Activated CD8-positive, alpha-beta T cell treated with anti-CD3 and anti-CD28 coated beads, Interleukin-2, amount 10 ng/mL, durations not matched to agents 7 days and 5 days (primary cell): ENCODE measurements around the gene ATE1. TPM values are rescaled to one million over a fixed set of nuclear protein-coding genes. Genes with fewer than 3 reads are reported as not detected.
"Not testable (repeated sequence)": the region's sequence is repeated elsewhere in the genome, so short reads cannot be mapped to it uniquely, and the experiment has no call there.

Experiments used
- ATAC-seq: fragments of 150-1000 bp; cut with Tn5 transposase; one replicate; pipeline ENCODE4 v1.10.0; 2021; ENCODE audit warnings: moderate library complexity
- CTCF ChIA-PET: fragments of 350-600 bp; sonication (Branson Sonifier 250); formaldehyde crosslinking; loops from one replicate; lab custom pipeline; 2021; ENCODE audit warnings: antibody characterized with exemption; lab: Charles Lee
- POLR2A ChIA-PET: fragments of 350-600 bp; sonication (Branson Sonifier 250); formaldehyde crosslinking; loops from one replicate; lab custom pipeline; 2021; ENCODE audit warnings: antibody characterized with exemption; lab: Charles Lee
- DNase-seq: peaks from one replicate; pipeline ENCODE4 v3.0.0-alpha.2; 2020
- H3K27ac Mint-ChIP-seq: one replicate; pipeline ENCODE4 v1.8.0; 2021; ENCODE audit warnings: mild to moderate bottlenecking, mixed read lengths
- H3K27me3 Mint-ChIP-seq: one replicate; pipeline ENCODE4 v1.8.0; 2021; ENCODE audit warnings: low read depth, mixed read lengths
- H3K36me3 Mint-ChIP-seq: one replicate; pipeline ENCODE4 v1.8.0; 2021; ENCODE audit warnings: low read depth, mixed read lengths
- H3K4me1 Mint-ChIP-seq: one replicate; pipeline ENCODE4 v1.8.0; 2021; ENCODE audit warnings: low read depth, mixed read lengths
- H3K4me3 Mint-ChIP-seq: one replicate; pipeline ENCODE4 v1.8.0; 2021; ENCODE audit warnings: mild to moderate bottlenecking, mixed read lengths
- H3K9me3 Mint-ChIP-seq: one replicate; pipeline ENCODE4 v1.8.0; 2022; ENCODE audit warnings: mixed read lengths; ENCODE audit not compliant: insufficient read depth
- total RNA-seq, 2 experiments: library from RNA; stranded (reverse); gene quantifications; one replicate each; pipeline ENCODE4 v1.2.3, GENCODE V29; 2021

Gene ATE1
- 10 to 100 TPM; 20.2 to 26.0 TPM for total RNA-seq

DNA sequence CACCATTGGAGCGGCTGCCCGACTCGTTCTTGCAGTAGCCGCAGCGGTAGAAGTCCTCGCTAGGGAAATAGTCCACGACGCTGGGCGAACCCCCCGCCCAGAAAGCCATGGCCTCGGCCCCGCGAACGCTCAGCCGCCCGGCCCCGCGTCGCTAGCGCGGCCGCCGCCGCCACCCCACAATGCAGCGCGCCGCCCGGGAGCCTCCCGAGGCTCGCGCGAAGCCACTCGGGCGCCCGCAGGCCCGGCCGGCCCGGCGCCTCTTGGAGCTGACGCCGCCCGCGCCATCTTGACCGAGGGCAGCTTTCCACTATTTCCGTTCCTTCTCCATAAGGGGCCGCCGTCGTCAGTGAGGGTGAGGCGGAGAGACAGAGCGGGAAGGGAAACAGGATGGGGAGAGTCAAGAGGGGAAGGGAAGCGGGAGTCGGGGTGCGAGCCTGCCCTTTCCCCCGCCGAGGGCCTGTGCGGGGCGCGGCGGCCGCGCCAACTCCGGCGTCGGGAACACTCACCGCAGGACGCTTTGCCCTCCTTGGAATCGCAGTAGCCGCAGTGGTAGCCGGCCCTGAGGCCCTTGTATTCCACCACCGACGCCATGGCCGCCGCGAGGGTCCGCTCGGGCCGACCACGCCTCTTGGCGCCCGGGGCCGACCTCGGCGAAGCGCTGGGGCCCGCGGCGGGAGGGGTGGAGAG is at the start of gene ATE1:
Gene ATE1, minus strand, starts transcription at position 191 of the 687 bp plus-strand sequence. Its CDS starts 82 bp downstream, at position 109.
- ChIA-PET CTCF (no interaction called here), POLR2A (interaction anchor here (0.6 to 1.5 kb wide), 3 partner anchors 41 to 1077 kb away, joined by 3 to 6 read pairs (median 3); partner anchors contain the start of genes NSMCE4A and WDR11)
- H3K9me3 Mint-ChIP-seq, result no peaks in the 10 kb centered on the region
- DNase-seq (peak; percentile 82), ATAC-seq (peak; percentile 96)
- peak within 1 kb of the TSS; percentile 96 for H3K27ac Mint-ChIP-seq
- H3K4me1 Mint-ChIP-seq, result peaks cover 16% of the 10 kb centered on the region
- H3K4me3 Mint-ChIP-seq, result peak within 1 kb of the TSS; percentile 88
- no peaks in the 10 kb centered on the region for H3K27me3 Mint-ChIP-seq
- H3K36me3 Mint-ChIP-seq, result peaks cover 2% of the 10 kb centered on the region

DNA sequence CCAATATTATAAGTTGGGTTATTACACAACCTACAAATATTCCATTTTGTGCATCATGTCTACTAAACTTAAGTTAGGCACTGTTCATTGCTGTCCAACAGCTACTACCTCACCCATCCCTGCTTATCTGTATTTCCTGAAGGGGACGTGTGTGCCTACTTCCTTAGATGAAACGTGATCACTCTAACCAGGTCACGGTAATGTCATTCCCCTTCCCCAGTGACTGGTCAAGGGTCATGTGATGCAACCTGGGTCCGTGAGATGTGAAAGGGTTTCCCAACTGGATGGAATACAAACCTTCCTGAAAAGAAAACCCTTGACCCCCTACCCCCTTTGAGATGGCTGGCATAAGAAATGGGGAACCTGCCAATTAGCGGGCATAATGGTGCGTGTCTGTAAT is 48.8 kb upstream of the ATE1 start:
- no peak overlapping the region for H3K27ac Mint-ChIP-seq
- no peak overlapping the region for H3K4me3 Mint-ChIP-seq
- peaks cover 14% of the 10 kb centered on the region for H3K4me1 Mint-ChIP-seq
- ChIA-PET POLR2A (no interaction called here), CTCF (no interaction called here)
- H3K9me3 Mint-ChIP-seq, result peaks cover 10% of the 10 kb centered on the region
- peaks cover 17% of the 10 kb centered on the region for H3K36me3 Mint-ChIP-seq
- H3K27me3 Mint-ChIP-seq, result no peaks in the 10 kb centered on the region
- ATAC-seq, result no peak
- no peak for DNase-seq

DNA sequence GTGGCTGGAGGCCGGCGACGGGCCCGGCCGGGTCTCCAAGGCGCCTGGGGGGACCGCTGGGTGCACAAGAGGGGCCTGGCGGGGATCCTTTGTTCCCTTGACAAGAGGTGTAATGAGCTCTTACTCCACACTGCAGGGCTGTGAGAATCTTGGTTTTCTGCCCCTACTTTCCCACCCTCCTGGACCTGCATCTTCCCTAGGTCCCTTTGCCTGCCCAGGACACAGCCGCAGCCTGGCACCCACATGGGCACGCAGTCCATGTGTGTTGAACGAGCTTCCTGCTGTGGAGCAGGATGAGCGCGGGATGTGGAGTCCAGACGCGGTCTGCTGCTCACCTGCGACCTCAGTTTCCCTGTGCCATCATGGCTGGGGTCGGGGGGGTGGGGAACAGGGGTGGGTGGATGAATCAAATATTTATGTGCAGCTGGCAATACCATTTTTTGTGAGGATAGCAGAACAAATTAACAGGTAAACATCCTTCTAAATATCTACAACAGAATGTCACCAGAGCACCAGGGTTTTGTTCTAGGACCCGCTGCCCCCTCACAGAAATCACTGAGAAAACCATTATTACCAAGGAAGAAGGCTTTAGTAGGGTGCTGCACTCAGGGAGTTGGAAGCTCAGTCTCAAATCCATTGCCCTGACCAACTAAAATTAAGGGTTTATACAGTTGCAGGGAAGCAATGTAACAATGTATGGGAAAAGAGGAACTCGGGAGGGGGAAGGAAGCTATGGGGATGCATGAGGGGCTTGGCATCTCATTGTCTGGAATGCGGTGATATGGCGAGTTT is 47.7 kb upstream of the ATE1 start:
- peak overlapping the region; percentile 61 for H3K4me3 Mint-ChIP-seq
- ATAC-seq (no peak), DNase-seq (no peak)
- CTCF ChIA-PET, result interaction anchor here (1.0 kb wide), 1 partner anchor 9 kb away, joined by 3 read pairs; no protein-coding TSS in a partner anchor
- H3K36me3 Mint-ChIP-seq, result peaks cover 27% of the 10 kb centered on the region
- H3K4me1 Mint-ChIP-seq, result peaks cover 14% of the 10 kb centered on the region
- POLR2A ChIA-PET, result interaction anchor here (1.9 kb wide), 1 partner anchor 47 kb away, joined by 6 read pairs; the partner anchor contains the start of gene ATE1
- peak overlapping the region; percentile 61 for H3K27ac Mint-ChIP-seq
- H3K27me3 Mint-ChIP-seq, result no peaks in the 10 kb centered on the region
- H3K9me3 Mint-ChIP-seq, result peaks cover 10% of the 10 kb centered on the region

DNA sequence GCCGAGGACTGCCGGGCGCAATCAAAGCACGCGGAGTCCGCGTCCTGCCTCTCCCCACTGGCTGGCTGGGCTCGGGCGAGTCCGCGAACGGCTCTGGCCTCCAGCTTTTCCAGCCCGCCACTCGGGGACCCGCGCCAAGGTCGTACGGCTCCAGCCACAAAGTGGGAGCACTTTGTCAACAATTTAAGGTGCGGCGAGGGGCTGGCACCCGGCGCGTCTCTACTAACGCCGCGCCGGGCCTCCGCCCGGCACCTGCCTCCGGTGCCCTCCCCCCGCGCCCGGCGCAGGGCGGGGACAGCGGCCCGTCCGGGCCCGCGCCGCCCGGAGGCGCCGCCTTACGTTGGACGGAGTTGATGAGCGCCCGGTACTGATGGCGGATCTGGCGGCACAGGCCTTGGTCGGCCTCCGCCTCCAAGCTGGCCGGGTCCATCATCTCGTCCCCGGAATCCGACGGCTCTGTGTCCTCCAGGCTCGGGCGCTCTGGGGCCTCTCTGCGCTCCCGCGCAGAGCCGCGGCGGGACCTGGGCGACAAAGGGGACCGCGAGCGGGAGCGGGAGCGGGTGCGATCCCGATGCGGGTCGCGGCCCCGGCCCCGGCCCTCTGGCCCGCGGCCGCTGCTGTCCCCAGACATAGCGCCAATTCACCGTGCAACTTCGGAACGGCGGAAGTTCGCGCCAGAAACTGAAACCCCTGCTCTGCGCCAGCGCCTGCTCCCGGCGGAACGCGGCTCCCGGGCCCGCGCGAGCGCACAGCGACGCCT is 46.9 kb upstream of the ATE1 start, which contains the start of gene NSMCE4A:
Gene NSMCE4A, minus strand, starts transcription at position 683 of the 760 bp plus-strand sequence. Its CDS starts 52 bp downstream, at position 631.
- peak; percentile 76 for DNase-seq
- Mint-ChIP-seq H3K36me3 (peaks cover 27% of the 10 kb centered on the region), H3K9me3 (peaks cover 10% of the 10 kb centered on the region), H3K4me1 (peaks cover 14% of the 10 kb centered on the region), H3K27ac (peak within 1 kb of the TSS; percentile 61), H3K27me3 (no peaks in the 10 kb centered on the region), H3K4me3 (peak within 1 kb of the TSS; percentile 88)
- peak; percentile 90 for ATAC-seq
- ChIA-PET CTCF (interaction anchor here (1.0 kb wide), 1 partner anchor 10 kb away, joined by 3 read pairs; no protein-coding TSS in a partner anchor), POLR2A (interaction anchor here (1.9 kb wide), 1 partner anchor 47 kb away, joined by 6 read pairs; the partner anchor contains the start of gene ATE1)

DNA sequence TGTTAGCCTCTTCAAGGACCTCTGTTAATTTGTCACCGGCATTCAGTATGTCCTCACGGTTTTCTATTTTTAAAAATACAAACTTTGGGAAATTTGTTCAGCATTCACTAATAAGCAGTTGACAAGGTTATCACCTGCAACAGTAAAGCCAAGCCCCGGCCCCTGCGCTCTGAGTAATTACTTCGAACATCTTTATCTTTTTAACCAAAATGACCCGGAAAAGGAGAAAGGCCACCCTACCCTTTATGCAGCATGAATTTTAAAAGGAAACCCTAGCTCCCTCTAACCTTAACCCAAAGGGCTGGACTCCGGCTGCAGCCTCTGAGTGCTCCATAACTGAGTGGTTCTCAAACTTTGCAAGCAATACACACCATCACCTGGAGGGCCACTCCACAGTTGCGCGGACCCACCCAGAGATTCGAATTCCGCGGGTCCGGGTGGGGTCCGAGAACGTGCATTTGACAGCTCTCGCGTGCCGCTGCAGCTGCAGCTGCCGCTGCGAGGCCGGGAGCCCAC is 46.2 kb upstream of the ATE1 start:
- DNase-seq (peak; percentile 46), ATAC-seq (peak; percentile 25)
- peaks cover 29% of the 10 kb centered on the region for H3K36me3 Mint-ChIP-seq
- peak overlapping the region; percentile 88 for H3K4me3 Mint-ChIP-seq
- H3K4me1 Mint-ChIP-seq, result peaks cover 14% of the 10 kb centered on the region
- ChIA-PET CTCF (no interaction called here), POLR2A (interaction anchor here (1.9 kb wide), 1 partner anchor 46 kb away, joined by 6 read pairs; the partner anchor contains the start of gene ATE1)
- H3K27ac Mint-ChIP-seq, result peak overlapping the region; percentile 61
- H3K9me3 Mint-ChIP-seq, result peaks cover 10% of the 10 kb centered on the region
- no peaks in the 10 kb centered on the region for H3K27me3 Mint-ChIP-seq

DNA sequence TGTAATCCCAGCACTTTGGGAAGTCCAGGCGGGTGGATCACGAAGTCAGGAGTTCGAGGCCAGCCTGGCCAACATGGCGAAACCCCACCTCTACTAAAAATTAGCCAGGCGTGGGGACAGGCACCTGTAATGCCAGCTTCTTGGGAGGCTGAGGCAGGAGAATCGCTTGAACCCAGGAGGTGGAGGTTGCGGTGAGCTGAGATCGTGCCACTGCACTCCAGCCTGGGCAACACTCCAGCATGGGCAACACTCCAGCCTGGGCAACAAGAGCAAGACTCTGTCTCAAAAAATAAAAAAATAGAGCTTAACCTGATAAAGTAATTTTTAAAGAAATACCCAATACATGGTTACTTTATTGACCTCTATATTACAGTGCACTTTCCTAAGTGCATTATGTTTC is 41.3 kb upstream of the ATE1 start:
- H3K4me3 Mint-ChIP-seq, H3K9me3 Mint-ChIP-seq, CTCF ChIA-PET, DNase-seq, H3K27me3 Mint-ChIP-seq, H3K27ac Mint-ChIP-seq, ATAC-seq: not testable (repeated sequence)
- Mint-ChIP-seq H3K36me3 (peaks cover 54% of the 10 kb centered on the region), H3K4me1 (peaks cover 13% of the 10 kb centered on the region)
- POLR2A ChIA-PET, result interaction anchor here (0.6 kb wide), 1 partner anchor 41 kb away, joined by 3 read pairs; no protein-coding TSS in a partner anchor

DNA sequence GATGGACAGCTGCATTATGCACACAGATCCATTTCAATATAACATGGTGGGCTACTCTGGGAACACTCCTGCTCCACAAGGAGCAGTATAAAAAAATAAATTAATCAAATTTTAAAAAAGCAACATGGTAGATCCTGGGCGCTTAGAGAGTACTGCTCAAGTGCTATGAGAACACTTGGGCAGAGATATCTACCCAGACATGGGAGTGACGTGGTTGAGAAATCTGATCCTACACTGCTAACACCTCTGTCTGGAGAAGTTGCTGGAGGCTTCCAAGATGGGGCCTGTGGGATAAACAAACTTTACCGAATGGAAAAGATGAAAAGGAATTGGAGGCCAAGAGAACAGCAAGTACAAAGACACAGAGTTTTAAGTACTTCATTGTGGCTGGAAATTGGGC is 38.2 kb upstream of the ATE1 start:
- ChIA-PET POLR2A (interaction anchor here (0.7 kb wide), 1 partner anchor 14 kb away, joined by 3 read pairs; no protein-coding TSS in a partner anchor), CTCF (no interaction called here)
- DNase-seq, result no peak
- Mint-ChIP-seq H3K36me3 (peaks cover 40% of the 10 kb centered on the region), H3K9me3 (no peaks in the 10 kb centered on the region), H3K4me1 (no peaks in the 10 kb centered on the region), H3K4me3 (no peak overlapping the region), H3K27me3 (no peaks in the 10 kb centered on the region), H3K27ac (no peak overlapping the region)
- no peak for ATAC-seq

DNA sequence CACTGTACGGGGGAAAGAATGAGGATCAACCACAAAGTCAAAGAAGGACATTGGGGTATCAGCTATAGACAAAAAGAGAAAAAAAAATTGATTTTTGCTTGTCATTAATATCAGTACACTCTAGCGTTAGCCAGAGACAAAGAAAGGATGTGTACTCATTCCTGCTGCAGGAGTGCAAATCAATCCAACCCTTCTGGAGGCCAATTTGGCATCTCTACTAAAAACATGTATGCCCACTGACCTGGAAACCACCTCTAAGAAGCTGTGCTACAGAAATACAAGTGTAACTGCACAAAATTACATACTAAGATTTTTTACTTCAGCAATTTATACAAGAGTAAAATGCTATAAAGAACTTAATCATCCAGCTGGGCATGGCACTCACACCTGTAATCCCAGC is 33.6 kb upstream of the ATE1 start:
- ChIA-PET POLR2A (no interaction called here), CTCF (no interaction called here)
- Mint-ChIP-seq H3K36me3 (peaks cover 42% of the 10 kb centered on the region), H3K9me3 (no peaks in the 10 kb centered on the region), H3K4me3 (no peak overlapping the region), H3K27me3 (no peaks in the 10 kb centered on the region), H3K27ac (no peak overlapping the region), H3K4me1 (no peaks in the 10 kb centered on the region)
- DNase-seq (no peak), ATAC-seq (no peak)

DNA sequence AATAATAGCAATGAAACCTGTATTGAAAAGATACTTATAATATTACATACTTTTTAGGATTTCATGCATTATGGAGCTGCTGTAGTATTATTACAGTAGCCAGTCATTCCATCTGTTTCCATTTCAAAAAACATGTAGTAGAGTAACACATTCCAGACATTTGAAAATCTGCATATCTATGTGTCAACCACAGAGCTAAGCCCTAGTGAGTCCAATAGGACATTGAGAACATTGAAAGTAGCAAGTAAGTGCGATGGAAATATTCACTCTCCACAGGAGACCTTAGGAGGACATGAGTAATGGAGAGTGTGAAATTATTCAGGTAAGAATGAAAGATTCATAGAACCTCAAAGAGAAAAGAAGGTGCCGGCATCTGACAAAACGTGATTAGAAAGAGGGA is 31.8 kb upstream of the ATE1 start:
- Mint-ChIP-seq H3K36me3 (peaks cover 35% of the 10 kb centered on the region), H3K27me3 (no peaks in the 10 kb centered on the region), H3K4me1 (no peaks in the 10 kb centered on the region), H3K4me3 (no peak overlapping the region), H3K27ac (no peak overlapping the region), H3K9me3 (no peaks in the 10 kb centered on the region)
- ChIA-PET POLR2A (no interaction called here), CTCF (interaction anchor here (0.9 kb wide), 1 partner anchor 12 kb away, joined by 3 read pairs; no protein-coding TSS in a partner anchor)
- ATAC-seq, result no peak
- no peak for DNase-seq

DNA sequence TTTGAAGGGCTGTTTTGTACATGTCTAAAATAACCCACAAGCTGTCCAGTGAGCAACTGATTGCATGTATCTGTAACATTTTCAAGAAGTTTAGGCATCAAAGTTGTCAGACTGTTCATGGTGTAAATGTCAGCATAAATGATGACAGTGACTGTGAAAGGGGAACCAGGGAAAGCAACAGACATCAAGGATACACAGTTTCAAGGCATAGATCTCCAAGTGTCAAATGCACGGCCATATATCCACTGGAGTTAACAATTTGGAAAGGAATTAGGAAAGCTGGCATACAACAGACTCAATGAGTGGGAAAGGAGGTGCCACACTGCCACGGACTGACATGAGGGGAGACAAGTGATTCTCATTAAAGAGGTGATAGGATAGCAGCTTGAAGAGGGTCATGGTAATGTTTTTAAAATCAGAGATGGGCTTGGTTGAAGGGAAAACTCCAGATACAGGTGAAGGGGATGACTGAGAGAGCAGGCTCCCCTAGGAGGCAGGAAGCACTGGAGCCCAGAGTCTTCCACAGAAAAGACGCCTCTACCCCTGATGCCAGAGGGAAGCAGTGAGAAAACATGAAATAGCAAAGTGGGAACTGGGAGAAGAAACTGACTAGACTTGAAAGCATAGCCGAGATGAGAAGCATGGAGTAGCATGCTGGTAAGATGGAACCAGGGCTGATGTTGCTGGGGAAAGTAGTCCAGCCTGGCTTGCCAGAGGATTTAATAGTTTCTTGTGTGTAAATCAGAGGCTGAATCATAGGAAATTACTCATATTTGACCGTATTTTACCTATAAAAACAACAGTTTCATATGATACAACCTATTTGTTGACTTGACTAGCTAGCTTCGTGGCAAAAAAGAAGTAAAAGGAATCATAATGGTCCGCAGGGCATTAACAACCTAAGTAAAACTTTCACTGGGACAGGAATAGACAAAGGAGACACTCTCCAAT is 28.6 kb upstream of the ATE1 start:
- H3K9me3 Mint-ChIP-seq, result no peaks in the 10 kb centered on the region
- no peak overlapping the region for H3K4me3 Mint-ChIP-seq
- ChIA-PET CTCF (no interaction called here), POLR2A (no interaction called here)
- H3K4me1 Mint-ChIP-seq, result no peaks in the 10 kb centered on the region
- peak overlapping the region; percentile 36 for H3K27ac Mint-ChIP-seq
- peaks cover 35% of the 10 kb centered on the region for H3K36me3 Mint-ChIP-seq
- ATAC-seq (no peak), DNase-seq (no peak)
- H3K27me3 Mint-ChIP-seq, result no peaks in the 10 kb centered on the region
